IPS-18c (cell line): ENCODE measurements around the gene SULT1B1.
"Not testable (repeated sequence)": the region's sequence is repeated elsewhere in the genome, so short reads cannot be mapped to it uniquely, and the experiment has no call there.

Experiments used
- H3K4me3 ChIP-seq: 2 replicates; pipeline ENCODE4 v1.7.0; 2013; ENCODE audit warnings: low read depth, mild to moderate bottlenecking, low read length, moderate library complexity; ENCODE audit not compliant: insufficient read depth
- H3K9me3 ChIP-seq: one replicate; pipeline ENCODE4 v1.6.1; 2013; ENCODE audit warnings: mild to moderate bottlenecking, low read length, moderate library complexity; ENCODE audit not compliant: control insufficient read depth, insufficient read depth

The SULT1B1 gene

GRCh38 chr4:69760455-69760854 is at the start of gene SULT1B1:
Gene SULT1B1, minus strand, starts transcription at chr4:69760620. Its CDS starts 5,403 bp downstream, at chr4:69755217.
- no peak within 1 kb of the TSS for H3K4me3 ChIP-seq
- H3K9me3 ChIP-seq = no peaks in the 10 kb centered on the region

DNA sequence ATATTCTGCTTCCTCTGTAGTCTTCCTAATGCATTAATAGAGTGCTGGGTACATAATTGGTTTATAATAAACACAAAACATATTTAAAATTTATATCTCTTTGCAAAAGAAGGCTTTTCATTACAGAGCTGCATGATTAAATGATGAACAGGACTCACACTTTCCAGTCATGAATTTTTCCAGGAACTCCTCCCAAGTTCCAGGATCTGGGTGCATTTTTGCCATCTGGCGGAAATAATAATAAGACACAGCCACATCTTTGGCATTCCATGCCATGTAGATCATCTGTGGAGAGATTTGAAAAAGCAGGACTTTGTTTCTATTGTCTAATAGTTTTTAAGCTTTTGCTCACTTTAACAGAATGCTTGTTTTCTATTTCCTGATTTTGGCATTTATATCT is 40.2 kb upstream of the SULT1B1 start:
- H3K4me3 ChIP-seq = no peak overlapping the region
- H3K9me3 ChIP-seq = no peaks in the 10 kb centered on the region

DNA sequence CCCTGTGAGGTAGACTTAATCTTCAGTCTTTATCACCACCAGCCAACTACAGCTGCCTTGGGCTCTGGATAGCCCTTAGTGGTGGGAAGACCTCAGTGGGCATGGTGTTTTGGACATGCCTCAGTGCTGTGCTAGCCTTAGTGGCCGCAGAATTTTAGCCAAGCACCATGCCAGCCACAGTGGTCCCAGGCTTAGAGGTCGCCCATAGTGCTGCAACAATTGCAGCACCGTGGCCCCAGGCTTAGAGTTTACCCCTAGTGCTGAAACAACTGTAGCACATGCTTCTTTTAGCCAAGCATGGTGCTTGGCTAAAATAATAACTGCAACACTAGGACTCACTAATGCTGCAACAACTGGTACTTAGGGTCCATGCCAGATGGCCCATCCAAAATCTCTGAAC is 38.9 kb upstream of the SULT1B1 start:
- no peak overlapping the region for H3K4me3 ChIP-seq
- no peaks in the 10 kb centered on the region for H3K9me3 ChIP-seq

DNA sequence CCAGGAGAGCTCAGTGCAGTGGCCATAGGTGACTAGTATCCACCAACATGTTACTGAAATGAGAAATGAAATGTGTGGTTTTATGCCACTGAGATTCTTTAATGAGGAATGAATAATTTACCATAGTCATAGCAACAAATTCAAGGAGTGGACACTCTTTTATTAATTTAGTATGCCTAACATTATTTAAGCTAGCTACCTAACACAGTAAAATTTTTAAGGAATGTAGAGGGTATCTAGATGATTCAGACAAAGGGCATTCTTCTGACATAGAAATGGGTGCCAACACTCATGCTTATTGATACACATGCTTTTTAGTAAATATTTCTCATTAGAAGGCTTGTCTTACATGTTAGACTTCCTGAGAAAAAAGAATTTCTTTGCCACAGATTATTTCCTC is 33.3 kb upstream of the SULT1B1 start:
- no peak overlapping the region for H3K4me3 ChIP-seq
- no peaks in the 10 kb centered on the region for H3K9me3 ChIP-seq

DNA sequence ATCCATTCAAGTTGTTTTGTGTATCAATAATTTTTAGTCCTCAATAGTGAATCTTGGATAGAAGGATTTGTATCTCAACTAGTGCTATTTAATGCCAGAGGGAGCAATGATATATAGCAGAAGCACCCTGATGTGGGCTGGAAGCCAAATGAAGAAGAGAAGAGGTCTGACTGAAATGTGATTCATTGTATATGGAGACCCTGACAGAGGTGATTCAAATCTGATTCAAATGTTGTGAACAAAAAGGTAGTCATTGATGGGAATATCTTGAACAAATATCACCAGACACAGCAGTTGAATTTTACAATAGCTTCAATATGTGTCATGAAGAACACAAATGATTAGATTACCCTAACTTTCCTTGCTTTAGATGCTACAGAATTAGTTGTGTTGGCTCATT is 27.5 kb upstream of the SULT1B1 start:
- Histone ChIP-seq H3K4me3 (no peak overlapping the region), H3K9me3 (no peaks in the 10 kb centered on the region)

- H3K9me3 ChIP-seq = no peaks in the 10 kb centered on the region
- no peak overlapping the region for H3K4me3 ChIP-seq
Observed at GRCh38 chr4:69786547-69786946, 26.1 kb upstream of the SULT1B1 start.

- Histone ChIP-seq H3K4me3 (no peak overlapping the region), H3K9me3 (no peaks in the 10 kb centered on the region)
Observed at GRCh38 chr4:69785211-69785831, 24.9 kb upstream of the SULT1B1 start.

GRCh38 chr4:69782651-69783310 is 22.4 kb upstream of the SULT1B1 start:
- H3K4me3 ChIP-seq = no peak overlapping the region

GRCh38 chr4:69781458-69782418 is 21.3 kb upstream of the SULT1B1 start:
- H3K9me3 ChIP-seq = no peaks in the 10 kb centered on the region
- H3K4me3 ChIP-seq = no peak overlapping the region

More at GRCh38 chr4:69782651-69783310, 22.4 kb upstream of the SULT1B1 start:
- H3K9me3 ChIP-seq = no peaks in the 10 kb centered on the region

- H3K9me3 ChIP-seq = no peaks in the 10 kb centered on the region
- no peak overlapping the region for H3K4me3 ChIP-seq
Observed at GRCh38 chr4:69780141-69780540, 19.7 kb upstream of the SULT1B1 start.

GRCh38 chr4:69776696-69777095 is 16.3 kb upstream of the SULT1B1 start:
- no peak overlapping the region for H3K4me3 ChIP-seq
- no peaks in the 10 kb centered on the region for H3K9me3 ChIP-seq

GRCh38 chr4:69775321-69775867 is 15.0 kb upstream of the SULT1B1 start:
- Histone ChIP-seq H3K4me3 (no peak overlapping the region), H3K9me3 (no peaks in the 10 kb centered on the region)

DNA sequence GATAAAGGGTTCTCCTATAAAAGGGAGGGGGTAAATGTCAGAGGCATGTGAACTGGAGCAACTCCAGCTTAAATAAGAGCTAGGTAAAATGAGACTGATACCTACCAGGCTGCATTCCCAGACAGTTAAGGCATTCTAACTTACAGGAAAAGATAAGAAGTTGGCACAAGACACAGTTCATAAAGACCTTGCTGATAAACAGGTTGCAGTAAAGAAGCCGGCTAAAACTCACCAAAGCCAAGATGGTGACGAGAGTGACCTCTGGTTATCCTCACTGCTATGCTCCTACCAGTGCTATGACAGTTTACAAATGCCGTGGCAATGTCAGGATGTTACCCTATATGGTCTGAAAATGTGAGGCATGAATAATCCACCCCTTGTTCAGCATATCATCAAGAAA is 13.1 kb upstream of the SULT1B1 start:
- Histone ChIP-seq H3K9me3 (no peaks in the 10 kb centered on the region), H3K4me3 (no peak overlapping the region)

GRCh38 chr4:69768554-69768953 is 8.1 kb upstream of the SULT1B1 start:
- not testable (repeated sequence) for H3K4me3 ChIP-seq, H3K9me3 ChIP-seq

- no peaks in the 10 kb centered on the region for H3K9me3 ChIP-seq
- no peak overlapping the region for H3K4me3 ChIP-seq
Observed at GRCh38 chr4:69765751-69766150, 5.3 kb upstream of the SULT1B1 start.

GRCh38 chr4:69764311-69764710 is 3.9 kb upstream of the SULT1B1 start:
- no peak overlapping the region for H3K4me3 ChIP-seq
- H3K9me3 ChIP-seq = no peaks in the 10 kb centered on the region

GRCh38 chr4:69763233-69763632 is 2.8 kb upstream of the SULT1B1 start:
- H3K4me3 ChIP-seq = no peak overlapping the region
- no peaks in the 10 kb centered on the region for H3K9me3 ChIP-seq
